ENCODE results near the gene IRX1. TPM values are rescaled to one million over a fixed set of nuclear protein-coding genes. Genes with fewer than 3 reads are reported as not detected.

The IRX1 gene
- total and polyA plus RNA-seq, 2 of the 8 experiments (the other 6 are each of a cell fraction or from before 2014, with no cell fraction given): 2.6 to 3.9 TPM

DNA sequence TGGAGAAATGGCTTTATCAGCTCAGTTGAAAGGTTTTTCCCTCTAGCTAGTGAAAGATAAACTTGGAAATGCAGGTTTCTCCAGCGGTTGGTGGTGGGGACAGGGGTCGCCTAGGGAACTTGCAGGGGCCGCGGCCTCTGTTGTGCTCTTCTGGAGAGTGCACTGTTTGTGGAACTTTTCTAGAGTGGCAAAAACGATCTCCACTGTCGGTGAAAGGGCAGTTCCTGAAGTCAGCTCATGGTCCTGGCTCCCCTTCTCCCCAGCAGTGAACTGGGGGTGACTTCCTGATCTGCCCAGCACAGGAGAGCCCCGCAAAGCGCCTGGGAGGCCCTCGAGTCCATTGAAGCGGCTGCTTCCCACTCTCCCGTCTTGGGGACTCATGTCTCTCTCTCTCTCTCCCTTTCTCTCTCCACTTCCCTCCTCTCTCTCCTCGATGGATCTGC is 3.2 kb downstream of the IRX1 start:
- CTCF ChIA-PET (ENCODE audit: partially characterized antibody): interaction anchor here (0.5 to 1.1 kb wide), 3 partner anchors 24 to 208 kb away, joined by 3 to 4 read pairs (median 3); no protein-coding TSS in a partner anchor
- no peak for FAIRE-seq

More for the DNA sequence above, 3.2 kb downstream of the IRX1 start:
- no peak overlapping the region for H4K5ac ChIP-seq (ENCODE audit: insufficient read length, low read depth, low read length)
- H3K18ac ChIP-seq (ENCODE audit: extremely low read depth, low read length): peak overlapping the region; percentile 32
- peak in 1 of 2 experiments; percentile 52 for DNase-seq (ENCODE audit: low read depth in 1 of 2, low spot score in 2 of 2)
- no peak overlapping the region for H2AK5ac ChIP-seq (ENCODE audit: low read depth, low read length)
- peak overlapping the region; percentile 81 for H3K4me2 ChIP-seq (ENCODE audit: insufficient read depth in 1 of 2, low read depth in 2 of 2, low read length in 2 of 2)
- WGBS, 2 experiments (ENCODE audit: extremely low coverage in 1 of 2, insufficient coverage in 1 of 2, insufficient read length in 1 of 2, insufficient replicate concordance in 2 of 2, low coverage in 1 of 2, low lambda C conversion rate in 2 of 2, missing lambda C conversion rate in 1 of 2): 2% methylated on average over 11 of the region's 12 CpGs; no CpG with 5 or more reads in 1 of the 2 experiments
- no peak overlapping the region for H2BK5ac ChIP-seq (ENCODE audit: low read depth, low read length)
- H3K79me2 ChIP-seq (ENCODE audit: control insufficient read depth in 1 of 2, insufficient read depth in 2 of 2, low read length in 2 of 2): 0 out of 4 replicates have a peak, but pooled peaks cover 0 to 6% of the 10 kb centered on the region in 2 experiments
- H3K23ac ChIP-seq (ENCODE audit: insufficient read length): no peak overlapping the region
- H2BK15ac ChIP-seq (ENCODE audit: low read length): no peak overlapping the region
- no peak overlapping the region for H4K91ac ChIP-seq (replicated peaks; ENCODE audit: insufficient read length, low read length)
- no peak overlapping the region for H3K27ac ChIP-seq (ENCODE audit: low read depth, low read length)
- H2BK12ac ChIP-seq (ENCODE audit: low read depth, low read length): peak overlapping the region; percentile 97; the same call in 1 of the 2 replicates
- H2BK120ac ChIP-seq (replicated peaks; ENCODE audit: low read depth, low read length): peak overlapping the region; percentile 72
- peak overlapping the region; percentile 11 to 69 (median 52); a peak in 7 of 8 replicates for H3K4me3 ChIP-seq (ENCODE audit: extremely low read depth in 1 of 4, insufficient read depth in 2 of 4, low read depth in 3 of 4, low read length in 4 of 4)
- H4K8ac ChIP-seq (ENCODE audit: extremely low read depth, insufficient read depth, low read length): no peak overlapping the region
- peaks cover 34% of the 10 kb centered on the region; the same call in 1 of the 2 replicates for H3K23me2 ChIP-seq (ENCODE audit: low read depth, low read length)
- H4K20me1 ChIP-seq (replicated peaks in 1 of 2; ENCODE audit: control insufficient read depth in 1 of 2, insufficient read depth in 2 of 2, low read length in 2 of 2): peaks cover 10 to 12% of the 10 kb centered on the region in 2 experiments
- H3K4ac ChIP-seq (replicated peaks; ENCODE audit: insufficient read length, low read depth, low read length): no peak overlapping the region
- H3K56ac ChIP-seq (replicated peaks; ENCODE audit: insufficient read length, low read depth, low read length): no peak overlapping the region
- TF ChIP-seq EP300 (IDR thresholded peaks at IDR 0.05; ENCODE audit: borderline replicate concordance in 1 of 2, low read depth in 2 of 2, low read length in 2 of 2) (no peak), JUN (IDR thresholded peaks at IDR 0.05; ENCODE audit: low read depth, low read length) (no peak), CHD1 (IDR thresholded peaks at IDR 0.05; ENCODE audit: low read depth, low read length) (no peak), BACH1 (IDR thresholded peaks at IDR 0.05; ENCODE audit: low read length) (no peak), EGR1 (IDR thresholded peaks at IDR 0.05; ENCODE audit: borderline replicate concordance, low read depth, low read length) (no peak), CTBP2 (IDR thresholded peaks at IDR 0.05; ENCODE audit: borderline replicate concordance, insufficient read depth, insufficient read length, low read length) (peak; percentile 54), POLR2AphosphoS5 (IDR thresholded peaks at IDR 0.05; ENCODE audit: low read depth, low read length) (no peak), MAFK (IDR thresholded peaks at IDR 0.05; ENCODE audit: low read depth, low read length) (no peak), SUZ12 (IDR thresholded peaks at IDR 0.05; ENCODE audit: low read length) (peak; percentile 75; the same call in 1 of the 2 replicates), KDM1A (IDR thresholded peaks at IDR 0.05; ENCODE audit: borderline replicate concordance, low read length) (no peak), RNF2 (IDR thresholded peaks at IDR 0.05; ENCODE audit: borderline replicate concordance, low read depth, low read length, missing control alignments, poor library complexity, severe bottlenecking) (peak; percentile 46)
- H3K14ac ChIP-seq (ENCODE audit: insufficient read length): no peak overlapping the region
- no peak overlapping the region; the same call in 1 of the 2 replicates for H2BK20ac ChIP-seq (ENCODE audit: low read length)
- H3K36me3 ChIP-seq (ENCODE audit: control insufficient read depth in 2 of 4, insufficient read depth in 4 of 4, low read length in 3 of 4): peaks cover 0 to 3% (median 0%) of the 10 kb centered on the region in 4 experiments; a peak in 2 of 8 replicates
- H3K9me3 ChIP-seq (ENCODE audit: insufficient read depth in 2 of 2, low read depth in 1 of 2, low read length in 1 of 2): no peaks in the 10 kb centered on the region; a peak in 1 of 4 replicates
- H3K9ac ChIP-seq (replicated peaks in 1 of 4; ENCODE audit: extremely low read depth in 1 of 4, low read depth in 3 of 4, low read length in 3 of 4): no peak overlapping the region; a peak in 1 of 7 replicates
- no peaks in the 10 kb centered on the region for H3K79me1 ChIP-seq (ENCODE audit: low read depth, low read length)
- POLR2A ChIA-PET (ENCODE audit: partially characterized antibody): no interaction called here
- H3K4me1 ChIP-seq (replicated peaks in 1 of 4; ENCODE audit: control insufficient read depth in 3 of 4, insufficient read depth in 4 of 4, low read length in 3 of 4): peaks cover 0 to 41% (median 16%) of the 10 kb centered on the region in 4 experiments; a peak in 6 of 7 replicates
- no peak overlapping the region for H2AFZ ChIP-seq (ENCODE audit: low read length)
- H3K27me3 ChIP-seq (replicated peaks in 1 of 4; ENCODE audit: control insufficient read depth in 3 of 4, extremely low read depth in 1 of 4, insufficient read depth in 3 of 4, low read length in 3 of 4): peaks cover 80 to 94% (median 86%) of the 10 kb centered on the region in 4 experiments
